GM20431 (cell line): ENCODE measurements around the gene DRD4.
"Not testable (repeated sequence)": the region's sequence is repeated elsewhere in the genome, so short reads cannot be mapped to it uniquely, and the experiment has no call there.

Source experiments
- in situ Hi-C: fragments of 300-500 bp; cut with MseI, MboI; formaldehyde crosslinking; loops from one replicate; pipeline ENCODE4 v1.15.0; 2020; ENCODE audit warnings: low sequenced_read_pairs; ENCODE audit not compliant: unreplicated experiment

DRD4 gene

DNA sequence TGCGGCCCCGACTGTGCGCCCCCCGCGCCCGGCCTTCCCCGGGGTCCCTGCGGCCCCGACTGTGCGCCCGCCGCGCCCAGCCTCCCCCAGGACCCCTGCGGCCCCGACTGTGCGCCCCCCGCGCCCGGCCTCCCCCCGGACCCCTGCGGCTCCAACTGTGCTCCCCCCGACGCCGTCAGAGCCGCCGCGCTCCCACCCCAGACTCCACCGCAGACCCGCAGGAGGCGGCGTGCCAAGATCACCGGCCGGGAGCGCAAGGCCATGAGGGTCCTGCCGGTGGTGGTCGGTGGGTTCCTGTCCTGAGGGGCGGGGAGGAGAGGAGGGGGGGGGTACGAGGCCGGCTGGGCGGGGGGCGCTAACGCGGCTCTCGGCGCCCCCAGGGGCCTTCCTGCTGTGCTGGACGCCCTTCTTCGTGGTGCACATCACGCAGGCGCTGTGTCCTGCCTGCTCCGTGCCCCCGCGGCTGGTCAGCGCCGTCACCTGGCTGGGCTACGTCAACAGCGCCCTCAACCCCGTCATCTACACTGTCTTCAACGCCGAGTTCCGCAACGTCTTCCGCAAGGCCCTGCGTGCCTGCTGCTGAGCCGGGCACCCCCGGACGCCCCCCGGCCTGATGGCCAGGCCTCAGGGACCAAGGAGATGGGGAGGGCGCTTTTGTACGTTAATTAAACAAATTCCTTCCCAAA, 3.1 kb downstream of the DRD4 start:
- in situ Hi-C loops, result no loop called here

- in situ Hi-C loops, result no loop called here
Measured at GRCh38 chr11:641806-642370, 4.8 kb downstream of the DRD4 start.

- in situ Hi-C loops, result no loop called here
Measured at GRCh38 chr11:643366-643765, 6.3 kb downstream of the DRD4 start.

- in situ Hi-C loops, result no loop called here
Measured at GRCh38 chr11:643849-644738, 7.0 kb downstream of the DRD4 start.

DNA sequence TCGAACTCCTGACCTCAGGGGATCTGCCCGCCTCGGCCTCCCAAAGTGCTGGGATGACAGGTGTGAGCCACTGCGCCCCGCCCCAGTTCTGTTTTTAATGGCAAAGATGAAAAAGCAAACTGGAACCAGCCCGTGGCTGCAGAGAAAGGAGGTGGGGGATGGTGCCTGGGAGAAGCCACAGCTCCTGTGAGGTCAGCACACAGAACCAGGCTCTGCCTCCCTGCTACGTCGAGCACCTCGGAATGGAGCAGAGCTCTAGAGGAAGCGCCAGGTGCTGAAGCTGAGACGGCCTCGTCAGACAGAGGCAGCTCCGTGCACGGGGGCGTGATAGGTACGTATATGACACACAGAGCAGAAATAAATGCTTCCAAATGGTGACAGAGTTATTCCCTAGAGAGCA, 8.5 kb downstream of the DRD4 start:
- in situ Hi-C loops, result no loop called here

- in situ Hi-C loops, result no loop called here
Measured at GRCh38 chr11:646214-646613, 9.1 kb downstream of the DRD4 start.

DNA sequence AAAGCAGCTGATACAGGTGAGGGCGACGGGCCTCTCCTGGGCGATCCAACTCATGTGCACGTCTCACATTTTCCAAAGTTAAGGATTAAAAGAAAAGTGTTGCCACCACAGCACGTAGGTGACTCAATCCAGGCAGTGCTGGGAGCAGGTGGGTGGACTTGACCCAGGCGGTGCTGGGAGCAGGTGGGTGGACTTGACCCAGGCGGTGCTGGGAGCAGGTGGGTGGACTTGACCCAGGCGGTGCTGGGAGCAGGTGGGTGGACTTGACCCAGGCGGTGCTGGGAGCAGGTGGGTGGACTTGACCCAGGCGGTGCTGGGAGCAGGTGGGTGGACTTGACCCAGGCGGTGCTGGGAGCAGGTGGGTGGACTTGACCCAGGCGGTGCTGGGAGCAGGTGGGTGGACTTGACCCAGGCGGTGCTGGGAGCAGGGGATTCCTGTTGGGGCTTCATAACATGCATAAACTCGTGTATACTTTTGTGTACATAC, 10.6 kb downstream of the DRD4 start:
- in situ Hi-C loops, result not testable (repeated sequence)

DNA sequence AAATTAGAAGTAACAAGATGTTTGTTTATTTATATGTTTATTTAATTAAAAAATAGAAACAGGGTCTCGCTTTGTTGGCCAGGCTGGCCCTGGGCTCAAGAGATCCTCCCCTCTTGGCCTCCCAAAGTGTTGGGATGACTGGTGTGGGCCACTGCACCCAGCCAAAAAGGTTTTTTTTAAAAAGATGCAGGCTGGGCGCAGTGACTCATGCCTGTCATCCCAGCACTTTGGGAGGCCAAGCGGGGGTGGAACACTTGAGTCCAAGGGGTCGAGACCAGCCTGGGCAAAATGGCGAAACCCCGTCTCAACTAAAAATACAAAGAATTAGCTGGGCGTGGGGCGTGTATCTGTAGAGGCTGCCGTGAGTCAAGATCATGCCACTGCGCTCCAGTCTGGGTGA, 13.4 kb downstream of the DRD4 start:
- in situ Hi-C loops, result no loop called here

DNA sequence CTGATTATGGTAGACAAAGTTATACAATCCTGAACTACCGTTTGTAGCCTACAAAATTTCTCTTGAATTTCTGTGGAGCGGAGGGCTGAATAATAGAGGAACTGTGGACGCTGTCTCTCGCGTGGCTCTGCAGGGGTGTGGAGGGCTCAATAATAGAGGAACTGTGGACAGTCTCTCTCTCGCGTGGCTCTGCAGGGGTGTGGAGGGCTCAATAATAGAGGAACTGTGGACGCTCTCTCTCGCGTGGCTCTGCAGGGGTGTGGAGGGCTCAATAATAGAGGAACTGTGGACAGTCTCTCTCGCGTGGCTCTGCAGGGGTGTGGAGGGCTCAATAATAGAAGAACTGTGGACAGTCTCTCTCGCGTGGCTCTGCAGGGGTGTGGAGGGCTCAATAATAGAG, 16.1 kb downstream of the DRD4 start:
- in situ Hi-C loops, result not testable (repeated sequence)

DNA sequence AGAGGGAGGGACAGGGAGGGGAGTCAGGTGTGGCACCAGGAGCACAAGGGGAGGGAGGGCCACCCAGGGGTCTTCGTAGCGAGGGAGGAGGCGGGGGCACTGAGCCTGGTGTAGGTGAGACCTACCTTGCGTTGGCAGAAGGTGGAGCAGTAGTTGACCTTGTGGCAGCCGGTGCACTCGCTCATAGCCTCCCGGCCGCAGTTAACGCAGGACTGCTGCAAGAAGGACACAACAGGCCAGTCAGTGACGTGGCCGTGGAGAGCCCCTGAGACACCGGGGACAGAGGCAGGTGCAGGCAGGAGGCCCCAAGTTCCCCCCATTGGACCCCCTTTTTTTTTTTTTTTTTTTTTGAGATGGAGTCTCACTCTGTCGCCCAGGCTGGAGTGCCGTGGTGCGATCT, 16.8 kb downstream of the DRD4 start:
- in situ Hi-C loops, result no loop called here

DNA sequence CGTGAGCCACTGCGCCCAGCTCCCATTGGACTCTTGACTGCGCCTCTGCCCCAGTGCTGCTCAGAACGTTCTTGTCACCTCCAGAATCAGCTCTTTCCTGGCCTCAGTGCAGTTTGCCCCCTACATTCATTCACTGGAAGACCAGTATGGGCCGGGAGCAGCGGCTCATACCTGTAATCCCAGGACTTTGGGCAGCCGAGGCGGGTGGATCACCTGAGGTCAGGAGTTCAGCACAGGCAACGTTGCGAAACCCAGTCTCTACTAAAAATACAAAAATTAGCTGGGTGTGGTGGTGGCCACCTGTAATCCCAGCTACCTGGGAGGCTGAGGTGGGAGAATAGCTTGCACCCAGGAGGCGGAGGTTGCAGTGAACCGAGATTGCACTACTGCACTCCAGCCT, 17.4 kb downstream of the DRD4 start:
- in situ Hi-C loops, result not testable (repeated sequence)

GRCh38 chr11:655036-655726, 18.1 kb downstream of the DRD4 start:
- in situ Hi-C loops, result no loop called here

DNA sequence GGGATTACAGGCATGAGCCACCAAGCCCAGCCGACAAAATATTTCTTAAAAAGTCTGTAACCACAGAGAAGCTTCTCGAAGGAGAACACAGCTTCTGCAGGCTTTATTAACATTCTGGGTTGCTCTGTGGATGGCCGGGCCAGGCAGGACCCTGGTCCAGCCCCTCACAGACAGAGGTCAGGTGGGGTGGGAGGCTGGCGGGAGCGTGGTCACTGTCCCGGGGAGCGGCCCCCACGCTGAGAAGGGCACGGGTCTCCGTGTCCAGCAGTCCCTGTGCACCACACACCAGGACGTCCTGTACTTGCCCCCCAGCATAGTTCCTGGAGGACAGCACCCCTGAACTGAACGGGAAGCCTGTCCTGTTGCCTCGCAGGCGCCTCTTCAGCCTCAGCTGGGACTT, 19.4 kb downstream of the DRD4 start:
- in situ Hi-C loops, result no loop called here

DNA sequence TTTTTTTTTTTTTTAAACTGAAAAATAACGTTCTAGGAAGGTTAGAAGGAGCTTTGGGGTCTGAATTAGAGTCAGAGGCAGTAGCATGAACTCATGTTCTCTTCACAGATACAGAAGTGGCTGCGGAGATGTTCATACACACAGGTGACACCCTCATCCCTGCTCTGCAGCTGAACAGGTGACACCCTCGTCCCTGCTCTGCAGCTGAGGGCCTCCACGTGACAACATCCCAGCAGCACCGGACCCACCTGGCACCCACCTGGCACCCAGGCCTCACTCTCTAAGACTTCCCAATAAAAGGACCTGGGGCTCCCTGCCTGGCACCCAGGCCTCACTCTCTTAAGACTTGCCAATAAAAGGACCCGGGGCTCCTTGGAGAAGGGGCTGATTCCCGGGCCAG, 19.8 kb downstream of the DRD4 start:
- in situ Hi-C loops, result no loop called here

DNA sequence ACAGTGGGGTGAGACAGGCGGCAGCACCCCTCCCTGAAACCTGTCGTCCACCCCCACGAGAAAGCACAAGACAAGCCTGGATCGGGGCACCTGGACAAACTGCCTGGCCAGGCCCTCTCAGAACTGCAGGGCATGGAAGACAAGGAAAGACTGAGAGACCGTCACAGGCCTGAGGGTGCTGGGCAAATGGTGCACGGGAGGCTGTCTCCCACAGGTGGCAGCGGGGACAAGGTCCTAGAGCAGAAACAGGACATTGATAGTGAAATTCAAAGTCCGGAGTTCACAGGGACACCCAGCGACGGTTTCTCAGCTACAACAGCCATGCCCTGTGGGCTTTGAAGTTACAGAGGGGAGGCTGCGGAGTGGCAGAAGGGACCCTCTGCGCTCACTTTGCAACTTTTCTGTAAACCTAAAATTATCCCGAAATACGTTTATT, 20.6 kb downstream of the DRD4 start:
- in situ Hi-C loops, result no loop called here

DNA sequence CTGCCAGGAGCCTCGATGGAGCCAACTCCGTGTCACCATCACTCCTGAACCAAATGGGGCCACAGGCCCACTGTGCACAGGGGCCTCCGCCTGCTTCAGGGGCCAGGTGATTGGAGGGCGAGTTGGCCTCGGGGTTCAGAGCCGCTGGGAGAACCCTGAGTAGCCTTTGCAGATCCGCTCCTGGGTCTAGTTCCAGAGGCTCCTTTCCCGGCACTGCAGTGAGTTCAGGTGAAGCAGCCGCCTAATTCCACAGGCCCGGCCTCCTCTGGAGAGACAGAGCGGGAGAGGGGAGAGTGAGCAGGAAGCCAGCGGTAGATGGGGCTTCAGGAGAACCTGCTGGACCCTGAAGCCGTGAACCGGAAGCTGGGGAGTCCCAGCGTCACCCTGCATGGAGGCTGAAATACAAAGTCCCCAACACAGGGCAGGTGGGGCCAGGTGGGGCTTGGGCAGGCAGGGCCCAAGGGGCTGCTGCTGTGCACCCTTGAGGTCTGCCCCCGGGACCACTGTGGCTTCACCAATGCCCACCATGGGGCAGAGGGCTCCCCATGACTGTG, 22.5 kb downstream of the DRD4 start:
- in situ Hi-C loops, result no loop called here

- in situ Hi-C loops, result no loop called here
Measured at GRCh38 chr11:660281-660680, 23.2 kb downstream of the DRD4 start.

DNA sequence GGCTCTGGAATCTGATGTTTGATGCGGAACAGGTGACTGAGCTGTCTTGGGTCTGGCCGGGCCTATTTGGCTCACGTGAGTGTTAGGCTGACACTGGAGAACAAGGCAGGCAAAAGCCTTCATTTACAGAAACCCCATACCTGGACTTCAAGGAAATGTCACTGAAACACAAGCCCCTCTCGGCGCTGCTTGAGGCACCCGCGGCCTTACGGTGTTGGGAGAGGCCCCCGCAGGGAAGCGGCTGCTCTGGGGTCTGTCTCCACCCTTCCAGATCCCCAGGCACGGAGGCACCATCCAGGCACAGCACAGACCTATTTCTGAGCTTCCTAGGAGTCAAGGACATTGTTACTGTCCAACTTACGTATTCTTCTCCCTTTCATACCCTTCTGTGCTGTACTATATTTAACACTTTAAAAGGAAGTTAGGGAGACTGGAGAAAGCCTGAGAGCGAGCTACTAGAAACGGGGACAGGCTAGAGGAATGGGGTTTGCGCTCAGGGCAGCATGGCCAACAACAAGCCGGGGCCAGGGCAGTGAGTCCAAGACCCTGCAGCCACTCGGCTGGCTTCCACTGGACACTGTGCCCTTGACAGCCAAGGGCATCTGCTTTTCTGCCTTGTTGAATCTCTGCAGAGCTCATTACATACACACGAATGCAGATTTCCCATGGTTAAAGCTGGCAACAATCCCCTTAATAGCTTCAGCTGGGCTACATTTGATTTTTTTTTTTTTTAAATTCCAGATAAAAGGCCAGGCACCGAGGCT, 23.8 kb downstream of the DRD4 start:
- in situ Hi-C loops, result no loop called here

DNA sequence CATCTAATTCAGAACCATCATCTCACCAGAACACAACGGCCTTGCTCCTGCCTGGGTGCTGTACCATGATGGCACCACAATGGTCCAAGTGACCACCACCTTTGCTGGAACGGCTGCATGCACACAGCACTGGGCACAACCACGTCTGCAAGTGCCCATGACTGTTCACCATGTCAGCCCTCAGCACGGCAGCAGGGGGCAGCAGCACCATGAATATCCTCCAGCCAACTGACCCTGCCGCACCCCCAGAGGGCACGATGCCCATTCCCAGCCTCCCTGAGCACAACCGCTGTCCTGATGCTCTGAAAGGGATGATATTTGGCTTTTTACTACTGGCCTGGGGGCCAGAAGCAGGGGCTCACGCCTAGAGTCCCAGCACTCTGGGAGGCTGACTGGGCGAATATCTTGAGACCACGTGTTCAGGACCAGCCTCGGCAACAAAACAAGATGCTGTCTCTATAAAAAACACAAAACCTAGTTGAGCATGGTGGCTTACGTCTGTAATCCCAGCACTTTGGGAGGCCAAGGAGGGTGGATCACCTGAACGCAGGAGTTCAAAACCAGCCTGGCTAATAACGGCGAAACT, 25.7 kb downstream of the DRD4 start:
- in situ Hi-C loops, result no loop called here
